GM18861 (cell line): ENCODE results near the gene CD300C.
"Not testable (repeated sequence)": the region's sequence is repeated elsewhere in the genome, so short reads cannot be mapped to it uniquely, and the experiment has no call there.

Source experiments
- ATAC-seq: cut with Tn5 transposase; IDR thresholded peaks from one replicate; pipeline ENCODE4 v1.9.1; 2021; ENCODE audit not compliant: unreplicated experiment

CD300C gene

GRCh38 chr17:74545843-74546230 is at the start of gene CD300C:
TSS of gene CD300C (minus strand) at chr17:74546115. CDS start at chr17:74545782, 333 bp downstream.
- no peak for ATAC-seq

GRCh38 chr17:74595037-74595750 is 49.3 kb upstream of the CD300C start:
- no peak for ATAC-seq

GRCh38 chr17:74592087-74592990 is 46.4 kb upstream of the CD300C start, which contains the start of gene CD300LD:
TSS of gene CD300LD (minus strand) at chr17:74592283. CDS start at chr17:74592202, 81 bp downstream.
- ATAC-seq: no peak

- ATAC-seq: no peak
Measured at GRCh38 chr17:74591503-74591902, 45.6 kb upstream of the CD300C start.

GRCh38 chr17:74585711-74586110 is 39.8 kb upstream of the CD300C start:
- no peak for ATAC-seq

- no peak for ATAC-seq
Measured at GRCh38 chr17:74584292-74585060, 38.6 kb upstream of the CD300C start.

GRCh38 chr17:74582633-74583032 is 36.7 kb upstream of the CD300C start:
- no peak for ATAC-seq

- no peak for ATAC-seq
Measured at GRCh38 chr17:74579900-74580299, 34.0 kb upstream of the CD300C start.

- no peak for ATAC-seq
Measured at GRCh38 chr17:74578979-74579378, 33.1 kb upstream of the CD300C start.

GRCh38 chr17:74574489-74575142 is 28.7 kb upstream of the CD300C start:
- no peak for ATAC-seq

GRCh38 chr17:74573635-74574034 is 27.7 kb upstream of the CD300C start:
- not testable (repeated sequence) for ATAC-seq

- no peak for ATAC-seq
Measured at GRCh38 chr17:74573169-74573568, 27.3 kb upstream of the CD300C start.

GRCh38 chr17:74571621-74572270 is 25.8 kb upstream of the CD300C start:
- ATAC-seq: no peak

- ATAC-seq: no peak
Measured at GRCh38 chr17:74569020-74570003, 23.4 kb upstream of the CD300C start.

GRCh38 chr17:74568106-74568873 is 22.4 kb upstream of the CD300C start:
- ATAC-seq: no peak

- no peak for ATAC-seq
Measured at GRCh38 chr17:74567397-74567796, 21.5 kb upstream of the CD300C start, which contains the start of gene CD300H. TSS of gene CD300H (minus strand) at chr17:74567509.

- no peak for ATAC-seq
Measured at GRCh38 chr17:74566132-74566753, 20.3 kb upstream of the CD300C start.

GRCh38 chr17:74565126-74565525 is 19.2 kb upstream of the CD300C start:
- ATAC-seq: no peak
